NCI-H510A treated with DMSO at 0.1 percent for 48 hours (cell line): ENCODE measurements around the gene ZNG1E.
"Not testable (repeated sequence)": the region's sequence is repeated elsewhere in the genome, so short reads cannot be mapped to it uniquely, and the experiment has no call there.

Experiments used
- DNase-seq: peaks from one replicate; lab custom pipeline; 2025; lab: John Stamatoyannopoulos, UW

ZNG1E gene

GRCh38 chr9:65675589-65676021 lies at the start of gene ZNG1E:
ZNG1E (plus strand) TSS chr9:65675928; CDS start chr9:65675977, 49 bp downstream.
- DNase-seq: not testable (repeated sequence)

- DNase-seq: not testable (repeated sequence)
These were observed 2.1 kb upstream of the ZNG1E start for GRCh38 chr9:65673579-65673978.

GRCh38 chr9:65675018-65675417 lies 710 bp upstream of the ZNG1E start:
- DNase-seq: not testable (repeated sequence)

- DNase-seq: not testable (repeated sequence)
These were observed 661 bp downstream of the ZNG1E start for GRCh38 chr9:65676389-65676788.

- DNase-seq: not testable (repeated sequence)
These were observed 2.8 kb downstream of the ZNG1E start for GRCh38 chr9:65678533-65678932.

GRCh38 chr9:65703550-65703949 lies 27.8 kb downstream of the ZNG1E start:
- not testable (repeated sequence) for DNase-seq

GRCh38 chr9:65714445-65714844 lies 38.7 kb downstream of the ZNG1E start:
- not testable (repeated sequence) for DNase-seq

GRCh38 chr9:65737096-65737564 lies 61.4 kb downstream of the ZNG1E start, which contains the start of gene FOXD4L4:
FOXD4L4 (plus strand) TSS chr9:65737146; CDS start chr9:65737146, 0 bp downstream.
- DNase-seq: not testable (repeated sequence)

GRCh38 chr9:65738133-65738532 lies 62.4 kb downstream of the ZNG1E start:
- not testable (repeated sequence) for DNase-seq
